ENCODE results near the gene CARD11. TPM values are rescaled to one million over a fixed set of nuclear protein-coding genes. Genes with fewer than 3 reads are reported as not detected.
"Not testable (repeated sequence)": the region's sequence is repeated elsewhere in the genome, so short reads cannot be mapped to it uniquely, and the experiment has no call there.

The CARD11 gene
- total RNA-seq, 2 experiments from 2014 or later: 136 to 196 TPM

DNA sequence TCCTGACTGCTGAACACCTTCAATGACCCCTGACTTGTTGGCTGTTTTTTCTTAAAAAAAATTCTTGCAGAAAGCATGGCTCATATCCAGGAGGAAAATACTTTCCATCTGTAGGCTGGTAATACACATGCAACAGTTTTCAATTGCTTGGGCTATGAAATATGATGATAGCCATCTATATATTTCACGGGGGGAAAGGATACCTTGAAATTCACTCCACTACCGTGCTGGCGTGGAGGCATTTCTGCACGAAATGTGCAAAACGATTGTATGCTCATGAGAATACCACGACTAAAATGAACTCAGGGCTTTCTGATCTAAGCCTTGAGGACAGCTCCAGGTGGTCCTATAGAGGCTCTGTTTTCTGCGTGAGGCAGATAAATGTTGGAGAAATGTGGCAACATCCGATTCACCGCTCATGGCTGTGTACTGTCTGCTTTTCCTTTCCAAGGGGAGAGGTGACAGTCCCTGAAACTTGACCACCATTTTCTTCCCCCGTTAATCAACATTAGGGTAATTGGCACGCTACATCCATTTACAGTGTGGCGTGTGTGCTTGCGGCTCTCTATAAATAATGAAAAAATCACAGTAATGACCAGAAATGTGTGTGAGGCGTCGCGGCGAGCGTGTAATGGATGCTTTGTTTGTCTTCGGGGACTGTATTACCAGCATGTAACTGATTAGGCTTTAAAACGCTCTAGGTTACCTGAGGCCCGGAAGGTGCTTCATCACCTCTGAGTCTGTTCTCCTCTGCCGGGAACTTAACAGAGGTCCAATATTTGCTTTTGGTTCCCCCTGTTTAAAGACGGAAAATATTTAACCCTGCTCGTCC, 12.8 kb upstream of the CARD11 start:
- Mint-ChIP-seq H3K4me1 (peaks cover 5% of the 10 kb centered on the region), H3K4me3 (no peak overlapping the region), H3K27me3 (peaks cover 12% of the 10 kb centered on the region), H3K27ac (no peak overlapping the region), H3K36me3 (peaks cover 4% of the 10 kb centered on the region), H3K9me3 (ENCODE audit: low read depth) (peaks cover 9% of the 10 kb centered on the region)
- no peak for ATAC-seq
- DNase-seq: no peak
- CTCF ChIA-PET: interaction anchor here (7.9 kb wide), 1 partner anchor 8 kb away, joined by 47 read pairs; no protein-coding TSS in a partner anchor

GRCh38 chr7:3055626-3056025, 12.0 kb upstream of the CARD11 start:
- DNase-seq (no peak), ATAC-seq (no peak)
- Mint-ChIP-seq H3K27ac (no peak overlapping the region), H3K4me1 (peaks cover 4% of the 10 kb centered on the region), H3K27me3 (peaks cover 17% of the 10 kb centered on the region), H3K36me3 (peaks cover 9% of the 10 kb centered on the region), H3K9me3 (ENCODE audit: low read depth) (peaks cover 12% of the 10 kb centered on the region), H3K4me3 (no peak overlapping the region)
- CTCF ChIA-PET: interaction anchor here (1.1 to 7.9 kb wide), 2 partner anchors 9 to 11 kb away, joined by 3 to 47 read pairs; no protein-coding TSS in a partner anchor

DNA sequence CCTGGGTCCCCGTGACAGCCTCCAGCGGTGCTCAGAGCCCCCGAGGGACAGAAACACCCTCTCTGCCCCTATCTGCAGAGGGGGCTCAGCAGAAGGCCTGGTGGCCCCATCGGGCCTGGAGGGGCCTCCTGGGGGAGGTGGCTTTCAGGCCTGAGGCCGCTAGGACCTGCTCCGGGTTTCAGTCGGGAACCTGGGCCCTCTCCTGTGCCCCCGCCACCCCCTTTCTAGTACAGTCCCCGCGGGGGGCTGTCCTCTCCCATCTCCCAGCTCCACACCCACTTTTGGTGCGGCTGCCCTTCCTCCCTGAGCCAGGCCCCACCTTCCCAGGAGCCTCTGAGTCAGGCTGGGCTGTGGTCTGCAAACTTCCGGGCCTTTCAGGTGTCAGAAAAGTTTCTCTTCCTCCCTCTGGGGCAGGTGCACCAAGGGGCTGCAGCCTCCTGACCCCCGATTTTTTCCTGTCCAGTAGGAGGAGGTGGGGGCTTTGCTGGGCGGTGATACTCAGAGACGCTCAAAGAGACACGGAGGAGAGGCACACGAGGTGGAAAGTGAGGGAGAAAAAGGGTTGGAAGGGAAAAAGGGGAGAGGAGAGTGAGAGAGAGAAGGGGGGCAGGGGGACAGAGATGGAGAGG, 692 bp downstream of the CARD11 start:
- ATAC-seq: peak; percentile 82
- H3K4me1 Mint-ChIP-seq: peaks cover 49% of the 10 kb centered on the region

DNA sequence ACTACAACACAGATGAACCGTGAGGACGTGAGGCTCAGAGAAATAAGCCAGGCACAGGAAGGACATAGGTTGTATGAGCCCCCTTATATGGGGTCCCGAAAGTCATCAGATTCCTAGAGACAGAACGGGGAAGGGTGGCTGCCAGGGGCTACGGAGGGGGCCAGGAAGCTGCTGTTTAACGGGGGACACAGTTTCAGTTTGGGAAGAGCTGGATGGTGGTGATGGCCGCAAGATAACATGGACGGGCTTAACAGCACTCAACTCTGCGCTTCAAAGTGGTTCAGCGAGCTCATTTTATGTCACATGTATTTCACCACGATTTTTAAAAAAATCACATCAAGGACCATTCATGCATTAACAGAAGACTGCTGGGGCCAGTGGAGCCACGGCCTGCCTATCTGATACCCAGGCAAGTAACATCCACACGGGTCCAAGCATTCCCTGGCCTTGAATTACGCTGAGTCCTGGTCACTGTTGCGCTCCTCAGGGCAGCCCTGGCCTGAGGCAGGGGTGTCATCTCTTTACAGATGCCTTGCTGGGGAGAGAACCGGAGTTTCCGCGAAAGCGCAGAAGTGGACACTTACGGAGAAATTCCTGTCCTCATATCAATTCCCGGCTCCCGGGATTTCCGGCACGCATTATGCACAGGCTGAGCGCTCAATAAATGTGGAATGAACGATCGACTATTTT, 1.5 kb downstream of the CARD11 start:
- CTCF ChIA-PET: interaction anchor here (0.8 to 5.4 kb wide), 5 partner anchors 8 to 113 kb away, joined by 3 to 28 read pairs (median 4); no protein-coding TSS in a partner anchor
- Mint-ChIP-seq H3K27me3 (no peaks in the 10 kb centered on the region), H3K4me3 (peak overlapping the region; percentile 99), H3K27ac (peak overlapping the region; percentile 58), H3K9me3 (ENCODE audit: low read depth) (no peaks in the 10 kb centered on the region), H3K4me1 (peaks cover 53% of the 10 kb centered on the region), H3K36me3 (peaks cover 39% of the 10 kb centered on the region)
- ATAC-seq (no peak), DNase-seq (no peak)

More for the DNA sequence above, 692 bp downstream of the CARD11 start:
- peak; percentile 88 for DNase-seq
- Mint-ChIP-seq H3K4me3 (peak overlapping the region; percentile 99), H3K27ac (peak overlapping the region; percentile 95), H3K9me3 (ENCODE audit: low read depth) (no peaks in the 10 kb centered on the region), H3K36me3 (peaks cover 37% of the 10 kb centered on the region), H3K27me3 (no peaks in the 10 kb centered on the region)
- CTCF ChIA-PET: interaction anchor here (0.8 to 5.4 kb wide), 6 partner anchors 14 to 112 kb away, joined by 3 to 28 read pairs (median 4); no protein-coding TSS in a partner anchor

DNA sequence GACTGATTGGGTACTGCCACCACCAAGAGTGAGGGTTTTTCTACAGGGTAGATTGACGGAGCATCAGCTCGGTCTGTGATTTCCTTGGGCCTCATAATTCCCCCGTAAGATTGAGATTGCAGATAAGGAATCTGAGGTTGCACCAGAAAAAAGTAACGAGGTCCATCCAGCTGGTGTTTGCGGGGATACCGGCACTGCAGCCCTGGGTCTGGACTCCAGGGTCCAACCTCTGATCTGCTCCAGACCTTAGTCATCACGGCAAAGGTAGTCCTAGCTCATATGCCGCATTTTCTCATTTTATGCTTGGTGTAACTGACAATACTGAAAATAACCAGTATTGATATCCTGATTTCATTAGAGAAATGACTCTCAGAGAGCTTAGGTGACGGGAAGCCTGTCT, 3.9 kb downstream of the CARD11 start:
- H3K4me1 Mint-ChIP-seq: peaks cover 56% of the 10 kb centered on the region
- H3K27ac Mint-ChIP-seq: peak overlapping the region; percentile 42
- CTCF ChIA-PET: interaction anchor here (0.7 to 1.8 kb wide), 5 partner anchors 73 to 932 kb away, joined by 3 to 5 read pairs (median 3); no protein-coding TSS in a partner anchor
- DNase-seq (no peak), ATAC-seq (no peak)
- peak overlapping the region; percentile 41 for H3K4me3 Mint-ChIP-seq
- no peaks in the 10 kb centered on the region for H3K27me3 Mint-ChIP-seq
- H3K9me3 Mint-ChIP-seq (ENCODE audit: low read depth): no peaks in the 10 kb centered on the region
- peaks cover 53% of the 10 kb centered on the region for H3K36me3 Mint-ChIP-seq

- not testable (repeated sequence) for DNase-seq; H3K4me3 Mint-ChIP-seq; H3K9me3 Mint-ChIP-seq (ENCODE audit: low read depth); H3K27me3 Mint-ChIP-seq; H3K27ac Mint-ChIP-seq; ATAC-seq
- H3K36me3 Mint-ChIP-seq: peaks cover 60% of the 10 kb centered on the region
- H3K4me1 Mint-ChIP-seq: peaks cover 52% of the 10 kb centered on the region
- CTCF ChIA-PET: interaction anchor here (1.0 kb wide), 1 partner anchor 151 kb away, joined by 6 read pairs; no protein-coding TSS in a partner anchor
These were observed 5.7 kb downstream of the CARD11 start for GRCh38 chr7:3038011-3038410.

- no peaks in the 10 kb centered on the region for H3K27me3 Mint-ChIP-seq
- peaks cover 50% of the 10 kb centered on the region for H3K4me1 Mint-ChIP-seq
- no peak overlapping the region for H3K27ac Mint-ChIP-seq
- DNase-seq (no peak), ATAC-seq (no peak)
- H3K9me3 Mint-ChIP-seq (ENCODE audit: low read depth): no peaks in the 10 kb centered on the region
- CTCF ChIA-PET: interaction anchor here (1.0 kb wide), 1 partner anchor 150 kb away, joined by 6 read pairs; no protein-coding TSS in a partner anchor
- peaks cover 63% of the 10 kb centered on the region for H3K36me3 Mint-ChIP-seq
- no peak overlapping the region for H3K4me3 Mint-ChIP-seq
These were observed 6.4 kb downstream of the CARD11 start for GRCh38 chr7:3037259-3037658.

DNA sequence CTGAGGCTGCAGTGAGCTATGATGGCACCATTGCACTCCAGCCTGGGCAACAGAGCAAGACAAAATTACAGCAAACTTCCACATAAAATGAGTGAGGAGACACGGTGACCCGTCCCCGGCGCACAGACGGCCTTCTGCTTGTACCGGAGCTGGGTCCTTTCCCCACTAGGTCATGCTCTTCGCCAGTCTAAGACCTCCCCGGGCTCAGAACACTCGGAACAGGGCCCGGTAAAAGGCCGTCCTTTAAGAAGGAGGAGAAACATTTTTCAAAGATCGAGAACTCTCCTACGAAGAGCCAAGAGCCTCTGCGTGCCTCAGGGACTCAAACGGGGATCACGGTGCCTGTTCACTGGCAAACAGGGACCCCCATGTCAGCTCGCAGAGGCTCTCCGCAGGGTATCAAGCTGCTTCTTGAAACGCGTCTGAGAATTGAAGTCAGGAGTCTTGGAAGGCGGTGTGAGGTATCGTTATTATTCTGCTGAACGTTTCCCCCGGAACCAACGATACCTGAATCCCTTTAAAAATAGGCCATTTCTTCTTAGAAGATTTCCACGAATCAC, 9.0 kb downstream of the CARD11 start:
- CTCF ChIA-PET: no interaction called here
- no peaks in the 10 kb centered on the region for H3K27me3 Mint-ChIP-seq
- peaks cover 62% of the 10 kb centered on the region for H3K36me3 Mint-ChIP-seq
- H3K4me1 Mint-ChIP-seq: peaks cover 42% of the 10 kb centered on the region
- DNase-seq (no peak), ATAC-seq (no peak)
- H3K4me3 Mint-ChIP-seq: no peak overlapping the region
- no peak overlapping the region for H3K27ac Mint-ChIP-seq
- H3K9me3 Mint-ChIP-seq (ENCODE audit: low read depth): no peaks in the 10 kb centered on the region

DNA sequence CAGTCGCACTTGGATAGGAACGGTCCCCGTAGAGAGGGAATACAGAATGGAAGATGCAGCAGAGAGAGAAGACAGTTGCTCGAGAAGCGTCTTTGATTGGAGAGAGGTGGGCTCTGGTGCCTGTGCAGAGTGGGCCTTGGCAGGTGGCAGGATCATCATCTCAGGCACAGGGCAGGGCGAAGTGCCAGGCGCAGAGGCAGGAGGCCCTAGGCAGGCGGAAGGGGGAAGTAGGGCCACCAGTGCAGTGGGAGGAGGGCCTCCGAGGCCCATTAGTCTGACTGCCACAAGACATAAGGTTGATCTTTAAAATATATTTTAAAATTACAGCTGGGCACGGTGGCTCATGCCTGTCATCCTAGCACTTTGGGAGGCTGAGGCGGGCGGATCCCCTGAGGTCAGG, 10.1 kb downstream of the CARD11 start:
- no peak overlapping the region for H3K27ac Mint-ChIP-seq
- no peak overlapping the region for H3K4me3 Mint-ChIP-seq
- CTCF ChIA-PET: no interaction called here
- ATAC-seq (no peak), DNase-seq (no peak)
- peaks cover 64% of the 10 kb centered on the region for H3K36me3 Mint-ChIP-seq
- H3K27me3 Mint-ChIP-seq: no peaks in the 10 kb centered on the region
- no peaks in the 10 kb centered on the region for H3K9me3 Mint-ChIP-seq (ENCODE audit: low read depth)
- peaks cover 39% of the 10 kb centered on the region for H3K4me1 Mint-ChIP-seq

GRCh38 chr7:3033136-3033535, 10.5 kb downstream of the CARD11 start:
- Mint-ChIP-seq H3K9me3 (ENCODE audit: low read depth) (no peaks in the 10 kb centered on the region), H3K4me3 (no peak overlapping the region), H3K4me1 (peaks cover 39% of the 10 kb centered on the region), H3K36me3 (peaks cover 63% of the 10 kb centered on the region), H3K27ac (no peak overlapping the region), H3K27me3 (no peaks in the 10 kb centered on the region)
- ATAC-seq (no peak), DNase-seq (no peak)
- CTCF ChIA-PET: no interaction called here

DNA sequence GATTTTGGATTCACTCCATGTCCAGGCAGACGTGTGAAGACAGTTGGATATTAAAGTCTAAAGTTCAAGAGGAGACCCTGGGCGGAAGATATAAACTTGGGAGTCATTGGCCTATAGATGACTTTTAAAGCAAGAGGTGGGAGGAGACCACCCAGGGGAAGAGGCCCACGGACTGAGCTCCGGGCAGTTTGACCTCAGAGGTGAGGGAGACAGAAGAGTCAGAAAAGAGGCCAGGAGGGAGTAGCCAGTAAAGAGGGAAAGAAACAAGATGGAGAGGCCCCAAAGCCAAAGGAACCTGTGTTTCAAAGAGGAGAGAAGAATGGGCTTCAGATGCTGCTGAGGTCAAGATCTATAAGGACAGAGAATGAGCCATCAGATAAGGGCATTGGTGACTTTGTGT, 11.4 kb downstream of the CARD11 start:
- Mint-ChIP-seq H3K27ac (no peak overlapping the region), H3K36me3 (peaks cover 69% of the 10 kb centered on the region), H3K4me1 (peaks cover 40% of the 10 kb centered on the region), H3K27me3 (no peaks in the 10 kb centered on the region), H3K4me3 (no peak overlapping the region), H3K9me3 (ENCODE audit: low read depth) (no peaks in the 10 kb centered on the region)
- DNase-seq (no peak), ATAC-seq (no peak)
- CTCF ChIA-PET: no interaction called here

DNA sequence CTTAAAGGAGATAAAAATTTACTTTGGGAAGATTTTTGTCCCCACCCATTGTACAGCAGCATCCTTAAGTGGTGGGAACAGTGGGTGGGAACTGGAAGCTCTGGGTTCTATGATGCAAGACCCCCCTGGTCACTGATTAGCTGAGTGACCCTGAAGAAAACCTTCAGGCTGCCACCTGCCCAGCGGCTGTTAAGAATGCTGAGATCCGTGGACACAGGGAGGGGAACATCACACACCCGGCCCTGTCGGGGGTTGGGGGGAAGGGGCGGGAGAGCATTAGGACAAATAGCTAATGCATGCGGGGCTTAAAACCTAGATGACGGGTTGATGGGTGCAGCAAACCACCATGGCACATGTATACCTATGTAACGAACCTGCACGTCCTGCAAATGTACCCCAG, 14.5 kb downstream of the CARD11 start:
- H3K4me1 Mint-ChIP-seq: peaks cover 34% of the 10 kb centered on the region
- H3K9me3 Mint-ChIP-seq (ENCODE audit: low read depth): peaks cover 4% of the 10 kb centered on the region
- CTCF ChIA-PET: interaction anchor here (1.0 to 1.2 kb wide), 2 partner anchors 14 to 21 kb away, joined by 3 read pairs; no protein-coding TSS in a partner anchor
- H3K4me3 Mint-ChIP-seq: no peak overlapping the region
- no peak overlapping the region for H3K27ac Mint-ChIP-seq
- ATAC-seq (no peak), DNase-seq (no peak)
- H3K27me3 Mint-ChIP-seq: no peaks in the 10 kb centered on the region
- peaks cover 75% of the 10 kb centered on the region for H3K36me3 Mint-ChIP-seq

- no peak for ATAC-seq
- CTCF ChIA-PET: interaction anchor here (0.9 to 1.2 kb wide), 3 partner anchors 14 to 163 kb away, joined by 3 to 5 read pairs (median 3); no protein-coding TSS in a partner anchor
- H3K4me1 Mint-ChIP-seq: peaks cover 34% of the 10 kb centered on the region
- H3K36me3 Mint-ChIP-seq: peaks cover 79% of the 10 kb centered on the region
- no peak overlapping the region for H3K27ac Mint-ChIP-seq
- no peak for DNase-seq
- H3K4me3 Mint-ChIP-seq: no peak overlapping the region
- no peaks in the 10 kb centered on the region for H3K27me3 Mint-ChIP-seq
- peaks cover 4% of the 10 kb centered on the region for H3K9me3 Mint-ChIP-seq (ENCODE audit: low read depth)
These were observed 14.9 kb downstream of the CARD11 start for GRCh38 chr7:3028758-3029093.
